Amniotic stem cell (primary cell): ENCODE measurements around the gene ZBTB16.

Experiments
- DNase-seq: peaks from one replicate; lab custom pipeline; 2025; lab: John Stamatoyannopoulos, UW

Gene ZBTB16

GRCh38 chr11:114185436-114185835 is 125.9 kb downstream of the ZBTB16 start:
- DNase-seq: no peak

DNA sequence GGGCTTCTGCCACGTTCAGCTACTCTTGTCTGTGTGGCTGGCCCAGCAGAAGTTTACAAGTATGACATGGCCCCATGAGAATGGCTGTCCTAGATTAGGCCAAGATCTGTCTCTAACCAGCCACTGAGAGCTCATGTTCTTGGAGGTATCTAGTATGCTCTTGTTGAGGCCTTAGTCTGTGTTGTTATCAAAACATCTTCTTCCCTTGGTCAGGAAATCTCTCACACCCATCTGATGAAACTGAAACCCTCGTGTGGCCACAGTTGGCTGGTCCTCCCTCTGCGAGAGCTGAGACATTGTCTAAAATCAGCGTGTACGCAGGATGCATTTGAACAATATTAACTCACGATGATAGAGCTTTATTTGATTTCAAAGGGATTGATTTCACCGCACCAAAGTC is 127.7 kb downstream of the ZBTB16 start:
- DNase-seq: no peak

GRCh38 chr11:114188851-114189570 is 129.5 kb downstream of the ZBTB16 start:
- no peak for DNase-seq

DNA sequence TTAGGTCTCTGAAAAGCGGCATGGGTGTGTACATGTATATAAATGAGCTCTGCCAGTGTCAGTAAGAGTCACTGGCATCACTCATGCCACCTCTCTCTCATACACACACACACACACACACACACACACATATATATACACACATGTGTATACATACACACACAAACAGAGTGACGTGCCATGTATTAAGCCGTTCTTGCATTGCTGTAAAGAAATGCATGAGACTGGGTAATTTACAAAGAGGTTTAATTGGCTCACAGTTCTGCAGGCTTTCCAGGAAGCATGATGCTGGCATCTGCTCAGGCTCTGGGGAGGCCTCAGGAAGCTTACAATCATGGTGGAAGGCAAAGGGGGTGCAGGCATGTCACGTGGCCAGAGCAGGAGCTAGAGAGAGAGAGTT is 131.1 kb downstream of the ZBTB16 start:
- DNase-seq: no peak

DNA sequence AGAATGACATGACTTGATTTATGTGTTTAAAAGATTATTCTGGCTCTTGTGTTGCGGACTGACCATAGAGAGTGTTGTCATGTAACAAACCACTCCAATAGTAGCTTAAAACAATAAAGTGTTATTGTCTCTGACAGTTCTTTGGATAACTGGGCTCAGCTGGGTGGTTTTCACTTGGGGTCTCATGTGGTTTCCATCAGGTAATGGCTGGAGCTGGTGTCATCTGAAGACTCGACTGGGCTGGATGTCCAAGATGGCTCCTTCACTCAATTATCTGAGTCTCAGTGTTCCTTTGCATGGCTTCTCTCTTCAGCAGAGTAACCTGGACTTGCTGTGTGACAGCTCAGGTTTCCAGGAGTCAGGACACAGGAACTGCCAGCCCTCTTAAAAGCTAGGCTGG is 132.4 kb downstream of the ZBTB16 start:
- DNase-seq: no peak

- DNase-seq: no peak
These were observed 133.4 kb downstream of the ZBTB16 start for GRCh38 chr11:114192841-114193389.

DNA sequence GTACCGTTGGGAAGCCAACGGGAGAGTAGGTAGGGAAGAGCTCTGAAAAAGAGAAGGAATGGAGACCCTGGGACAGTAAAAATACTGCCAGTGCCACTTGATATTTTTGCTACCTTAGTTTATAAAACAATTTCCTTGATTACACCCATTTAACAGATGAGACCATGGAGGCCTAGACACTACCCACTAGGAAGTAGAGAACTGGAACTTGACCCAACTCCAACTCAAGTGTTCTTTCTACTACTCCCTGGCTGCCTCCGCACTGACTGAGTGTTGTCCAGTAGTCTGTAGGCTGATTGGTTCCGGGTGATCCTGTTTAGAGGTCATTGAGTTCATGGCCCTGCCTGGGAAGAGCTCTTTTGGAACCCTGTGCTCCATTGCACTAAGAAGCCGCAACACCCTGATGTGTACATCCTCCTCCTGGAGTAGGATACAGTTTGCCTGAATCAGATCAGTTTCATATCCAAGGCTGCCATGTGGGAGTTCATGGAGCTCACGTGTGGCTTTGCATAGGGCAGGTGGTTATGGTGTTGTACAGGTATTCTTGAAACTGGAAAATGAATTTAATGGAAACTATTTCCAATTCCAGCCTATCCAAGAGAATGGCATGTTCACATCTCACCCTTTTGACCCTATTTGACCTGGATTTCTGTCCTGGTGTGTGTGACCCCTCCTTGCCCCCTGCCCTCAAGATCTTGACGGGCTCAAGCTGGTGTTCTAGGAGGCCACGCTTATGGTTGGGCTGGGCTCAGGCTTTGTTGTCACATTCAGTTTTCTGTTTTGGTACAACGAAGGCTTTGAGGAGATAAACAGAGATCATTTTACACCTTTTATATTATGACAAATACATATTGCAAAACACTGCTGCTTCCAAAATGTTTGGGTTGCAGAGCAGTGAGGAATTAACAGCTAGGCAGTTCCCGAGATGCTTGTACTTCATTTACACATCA is 134.5 kb downstream of the ZBTB16 start:
- no peak for DNase-seq

GRCh38 chr11:114194702-114195101 is 135.2 kb downstream of the ZBTB16 start:
- no peak for DNase-seq

DNA sequence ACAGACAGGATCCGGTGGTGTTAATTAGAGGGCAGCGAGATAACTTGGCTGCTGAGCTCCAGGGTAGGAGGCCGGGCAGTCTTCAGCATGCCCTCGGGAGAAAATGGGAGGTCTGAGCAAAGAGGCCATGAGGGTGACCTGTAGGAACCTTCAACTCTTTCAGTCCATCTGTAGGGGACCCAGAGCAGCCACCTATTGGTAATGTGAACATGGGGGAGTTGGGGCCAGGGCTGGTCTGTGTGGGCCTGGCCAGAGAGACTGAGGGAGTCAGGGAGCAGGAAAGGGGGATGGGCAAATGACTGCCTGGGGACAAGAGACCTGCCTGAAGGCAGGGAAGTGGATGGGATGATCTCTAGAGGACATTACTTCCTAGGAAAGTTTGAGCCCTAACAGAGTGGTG is 135.6 kb downstream of the ZBTB16 start:
- DNase-seq: no peak

DNA sequence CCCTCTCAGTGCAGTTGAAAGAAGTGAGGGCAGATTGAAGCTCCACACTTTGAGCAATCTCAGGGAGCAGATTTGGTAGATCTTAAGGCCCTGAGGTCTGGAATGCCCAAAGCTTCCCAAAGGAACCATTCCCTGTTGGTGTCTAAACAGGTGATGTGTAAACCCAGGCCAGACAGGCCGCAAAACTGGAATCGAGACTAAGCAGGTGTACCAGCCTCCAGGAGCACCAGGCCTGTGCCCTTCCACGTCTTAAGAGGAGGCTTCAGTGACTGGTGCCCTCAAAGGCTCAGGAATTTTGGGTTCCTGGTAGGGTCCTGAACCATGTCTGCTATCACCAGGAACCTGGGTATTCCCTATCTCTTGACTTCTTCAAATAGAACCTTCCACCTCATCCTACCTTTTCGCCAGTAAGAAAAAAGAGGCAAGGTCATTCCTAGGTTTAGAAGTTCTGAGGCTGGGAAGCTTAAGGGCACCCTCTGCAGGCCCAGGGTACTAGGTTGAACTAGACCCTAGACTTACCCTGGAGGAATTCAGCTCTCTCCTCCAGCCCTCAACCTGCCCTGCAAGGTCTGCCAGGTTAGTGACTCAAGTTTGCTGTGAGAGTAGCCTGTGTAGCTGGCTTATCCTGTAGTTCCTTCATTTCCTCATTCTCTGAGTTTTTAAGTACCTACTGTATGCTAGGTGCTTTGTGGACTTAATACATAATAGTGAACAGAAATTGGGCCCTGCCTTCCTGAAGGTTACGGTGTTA is 136.6 kb downstream of the ZBTB16 start:
- no peak for DNase-seq

- DNase-seq: no peak
These were observed 137.6 kb downstream of the ZBTB16 start for GRCh38 chr11:114196997-114197703.

DNA sequence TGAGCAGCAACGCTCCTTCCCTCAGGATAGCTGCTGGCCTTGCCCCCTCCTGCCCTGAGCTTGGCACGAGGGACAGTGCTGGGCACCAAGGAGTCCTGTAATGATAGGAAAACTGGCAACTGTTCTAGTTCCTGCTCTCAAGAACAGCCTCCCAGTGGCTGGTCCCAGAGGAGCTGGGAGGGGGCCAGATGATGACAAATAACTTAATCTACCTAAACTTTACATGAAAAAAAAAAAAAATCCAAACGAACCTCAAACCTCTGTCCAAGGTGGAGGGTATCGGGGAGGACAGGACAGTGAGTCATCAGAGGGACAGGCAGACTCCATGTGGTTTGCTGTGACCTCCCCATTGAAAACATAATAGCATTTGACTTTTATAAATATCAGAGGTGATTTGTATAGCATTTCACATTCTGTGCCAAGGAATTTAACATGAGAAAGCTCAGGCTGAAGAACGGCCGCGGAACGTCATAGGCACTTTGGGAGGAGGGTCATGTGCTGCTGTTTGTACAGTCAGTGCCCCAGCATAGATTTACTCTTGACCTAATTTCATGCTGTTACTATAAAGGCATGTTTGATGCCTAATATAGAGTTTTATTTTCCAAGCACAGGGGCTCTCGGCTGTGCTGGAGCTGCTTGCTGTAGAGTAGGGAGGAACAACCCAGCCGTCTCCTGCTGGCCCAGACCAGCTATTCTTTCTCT is 138.4 kb downstream of the ZBTB16 start:
- DNase-seq: no peak

GRCh38 chr11:114199051-114199450 is 139.5 kb downstream of the ZBTB16 start:
- no peak for DNase-seq

- DNase-seq: no peak
These were observed 141.0 kb downstream of the ZBTB16 start for GRCh38 chr11:114200351-114201133.

DNA sequence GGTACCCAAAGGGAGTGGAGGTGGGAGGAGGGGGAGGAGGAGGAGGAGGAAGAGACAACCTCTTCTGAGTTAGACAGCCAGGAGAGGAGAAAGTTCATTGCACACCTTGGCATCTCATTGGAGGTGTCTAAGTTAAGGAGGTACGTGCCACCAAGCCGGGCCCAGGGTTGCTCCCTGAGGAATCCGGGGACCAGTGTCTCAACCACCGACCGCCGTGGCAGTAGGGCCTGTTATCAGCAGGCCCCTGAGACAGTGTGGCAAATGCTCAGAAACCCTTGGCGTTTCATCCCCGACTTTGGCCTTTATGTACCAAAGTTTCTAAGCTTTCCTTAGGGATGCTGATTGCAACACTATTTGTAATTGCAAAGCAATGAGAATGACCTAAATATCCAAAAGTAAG is 141.7 kb downstream of the ZBTB16 start:
- no peak for DNase-seq

GRCh38 chr11:114202011-114202609 is 142.6 kb downstream of the ZBTB16 start:
- no peak for DNase-seq

DNA sequence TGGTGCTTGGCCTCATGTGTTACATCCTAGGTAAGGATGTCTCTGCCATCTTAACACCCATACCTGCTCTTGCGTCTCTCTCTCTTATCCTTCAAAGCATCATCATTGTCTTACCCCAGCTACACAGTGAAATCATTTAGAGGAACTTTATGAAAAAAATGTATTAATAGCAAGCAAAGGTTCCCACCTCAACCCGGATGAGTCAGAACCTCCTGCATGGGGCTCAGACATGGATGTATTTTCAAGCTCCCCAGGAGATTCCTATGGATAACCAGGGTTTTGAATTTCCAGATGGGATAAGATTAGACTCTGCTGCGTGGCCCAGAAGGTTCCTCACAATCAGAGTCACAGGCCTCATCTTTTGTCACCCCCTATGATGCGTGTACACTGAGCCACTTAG is 147.6 kb downstream of the ZBTB16 start:
- DNase-seq: no peak

- DNase-seq: no peak
These were observed 148.9 kb downstream of the ZBTB16 start for GRCh38 chr11:114208377-114208776.

DNA sequence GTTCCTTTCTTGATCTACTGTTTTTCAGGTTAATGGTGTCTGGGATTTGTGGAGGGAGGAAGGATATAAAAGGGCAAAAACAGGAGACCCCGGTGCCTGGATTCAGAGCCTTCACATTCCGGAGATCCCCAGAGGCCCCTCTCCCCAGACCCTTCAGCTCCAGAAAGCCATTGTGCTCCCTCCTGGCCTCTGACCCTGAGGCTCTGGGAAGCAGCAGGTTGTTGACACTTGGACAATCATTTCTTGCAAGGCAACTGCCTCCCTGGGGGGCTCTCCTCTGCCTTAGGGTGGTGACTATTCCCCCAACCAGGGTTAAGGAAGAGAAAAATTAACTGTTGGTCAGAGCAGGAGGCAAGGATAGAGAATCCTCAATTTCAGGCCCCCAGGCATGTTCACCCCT is 149.8 kb downstream of the ZBTB16 start:
- no peak for DNase-seq

- no peak for DNase-seq
These were observed 150.4 kb downstream of the ZBTB16 start for GRCh38 chr11:114209904-114210303.
